SH-SY5Y (cell line): ENCODE results near the gene EFNA2.

ENCODE experiments used
- GATA2 ChIP-seq: IDR thresholded peaks from 2 replicates; pipeline ENCODE4 v1.6.1; 2011; ENCODE audit warnings: mild to moderate bottlenecking, low read depth, low read length
- GATA3 ChIP-seq: IDR thresholded peaks from 2 replicates; pipeline ENCODE4 v1.6.1; 2011; ENCODE audit warnings: low read depth, mild to moderate bottlenecking, low read length, moderate library complexity

DNA sequence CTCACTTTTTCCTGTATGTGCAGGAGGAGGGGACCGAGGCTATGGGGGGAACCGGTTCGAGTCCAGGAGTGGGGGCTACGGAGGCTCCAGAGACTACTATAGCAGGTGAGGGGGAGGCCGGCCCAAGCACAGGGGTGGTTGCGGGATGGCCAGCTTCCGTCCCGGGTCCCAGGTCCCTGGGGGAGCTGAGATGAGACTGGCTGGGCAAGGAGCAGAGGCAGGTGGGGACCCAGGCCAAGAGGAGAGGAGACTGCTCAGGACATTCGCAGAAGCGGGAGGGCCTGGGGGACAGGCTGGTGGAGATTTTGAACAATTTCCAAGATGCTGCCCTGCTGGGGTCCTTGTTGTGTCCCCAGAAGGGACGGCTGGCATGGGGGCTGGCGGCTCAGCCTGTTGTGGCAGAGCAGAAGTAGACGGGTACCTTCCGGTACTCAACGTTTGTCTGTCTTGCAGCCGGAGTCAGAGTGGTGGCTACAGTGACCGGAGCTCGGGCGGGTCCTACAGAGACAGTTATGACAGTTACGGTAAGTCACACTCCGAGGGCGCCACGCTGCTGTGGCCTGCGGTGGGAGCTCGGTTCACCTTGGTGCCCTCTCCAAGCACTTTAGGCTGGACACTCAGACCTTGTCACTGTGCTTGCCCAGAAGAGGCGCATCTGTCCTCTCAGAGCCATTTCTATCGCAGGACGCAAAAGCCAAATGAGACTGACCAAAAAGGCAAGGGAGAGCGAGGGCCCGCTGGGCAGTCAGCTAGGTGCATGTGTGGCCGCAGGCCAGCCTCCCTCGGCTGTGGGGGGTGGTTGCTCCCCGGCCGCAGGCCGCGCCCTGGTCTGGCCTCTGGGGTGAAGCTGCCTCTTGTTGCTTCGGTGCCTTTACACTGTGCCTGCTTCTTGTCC is 13.9 kb upstream of the EFNA2 start:
- TF ChIP-seq GATA3 (no peak), GATA2 (no peak)
